GM18519 (cell line): ENCODE data around the gene JMJD8.

ENCODE experiments used
- ATAC-seq: cut with Tn5 transposase; IDR thresholded peaks from one replicate; pipeline ENCODE4 v1.9.1; 2021; ENCODE audit warnings: mild to moderate bottlenecking, moderate library complexity; ENCODE audit not compliant: unreplicated experiment, low FRiP score

Gene JMJD8

DNA sequence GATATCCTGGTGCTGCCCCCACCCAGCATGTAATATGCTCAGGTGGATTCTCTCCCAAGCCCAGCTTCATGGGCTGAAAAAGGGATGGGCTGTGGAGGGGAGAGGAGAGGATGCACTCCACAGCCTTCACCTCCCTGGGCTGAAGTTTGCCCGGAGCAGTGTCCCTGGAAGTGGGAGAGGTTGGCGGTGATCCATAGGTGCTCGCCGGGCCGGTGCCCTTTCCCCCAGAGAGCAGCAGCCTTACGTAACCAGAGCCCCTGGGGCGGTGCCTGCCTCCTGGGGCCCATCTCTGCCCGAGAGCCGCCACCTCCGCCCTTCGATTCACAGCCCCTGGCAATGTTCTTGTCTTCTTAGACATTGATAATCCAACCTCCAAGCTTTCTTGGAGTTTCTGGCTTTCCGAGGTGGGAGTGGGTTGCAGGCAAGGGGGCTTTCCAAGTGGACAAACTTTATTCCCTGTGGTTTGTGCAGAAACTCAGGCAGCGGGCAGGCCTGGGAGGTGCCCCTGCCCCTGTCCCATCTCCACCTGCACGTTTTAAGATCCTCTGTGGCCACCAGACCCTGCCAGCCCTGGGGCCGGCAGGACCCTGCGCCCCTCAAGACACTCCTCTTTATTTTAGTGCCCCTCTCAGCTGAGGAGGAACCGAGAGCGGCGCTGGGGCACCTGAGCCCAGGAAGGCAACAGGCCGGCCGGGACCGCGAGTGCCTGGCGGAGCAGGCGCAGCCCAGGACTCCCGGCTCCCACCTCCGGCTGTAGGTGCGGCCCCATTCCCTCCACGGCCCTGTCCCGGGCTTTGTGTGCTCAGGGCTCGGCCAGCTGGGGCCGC, 38.1 kb downstream of the JMJD8 start:
- ATAC-seq = no peak

DNA sequence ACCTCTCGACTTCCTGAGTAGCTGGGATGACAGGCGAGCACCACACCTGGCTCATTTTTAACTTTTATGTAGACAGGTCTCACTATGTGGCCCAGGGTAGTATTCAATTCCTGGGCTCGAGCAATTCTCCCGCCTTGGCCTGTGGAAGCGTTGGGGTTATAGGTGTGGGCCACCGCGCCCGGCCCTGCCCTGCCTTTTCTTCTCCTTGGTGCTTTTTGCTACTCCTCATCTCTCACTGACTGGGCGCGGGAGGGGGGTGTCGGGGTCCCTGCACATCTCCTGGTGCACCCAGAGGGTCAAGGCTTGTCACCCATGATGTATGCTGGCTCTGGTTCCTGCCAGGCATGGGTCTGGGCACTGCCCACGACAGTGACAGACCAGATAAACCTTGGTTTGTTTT, 39.6 kb downstream of the JMJD8 start:
- no peak for ATAC-seq

DNA sequence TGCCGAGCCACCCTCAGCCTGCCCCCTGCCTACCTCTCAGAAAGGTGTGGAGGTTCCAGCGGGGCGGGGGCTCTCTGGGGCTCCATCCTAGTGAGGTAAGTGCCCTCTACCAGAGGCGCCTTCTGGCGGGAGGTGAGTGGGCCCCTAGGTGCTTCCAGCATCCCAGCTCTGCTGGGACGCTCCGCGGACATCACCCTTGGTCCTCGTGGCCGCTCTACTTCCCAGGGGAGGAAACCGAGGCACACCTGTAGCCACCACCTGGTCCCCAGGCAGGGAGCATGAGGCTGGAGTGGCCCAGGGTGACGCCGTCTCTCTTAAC, 41.1 kb downstream of the JMJD8 start:
- no peak for ATAC-seq

DNA sequence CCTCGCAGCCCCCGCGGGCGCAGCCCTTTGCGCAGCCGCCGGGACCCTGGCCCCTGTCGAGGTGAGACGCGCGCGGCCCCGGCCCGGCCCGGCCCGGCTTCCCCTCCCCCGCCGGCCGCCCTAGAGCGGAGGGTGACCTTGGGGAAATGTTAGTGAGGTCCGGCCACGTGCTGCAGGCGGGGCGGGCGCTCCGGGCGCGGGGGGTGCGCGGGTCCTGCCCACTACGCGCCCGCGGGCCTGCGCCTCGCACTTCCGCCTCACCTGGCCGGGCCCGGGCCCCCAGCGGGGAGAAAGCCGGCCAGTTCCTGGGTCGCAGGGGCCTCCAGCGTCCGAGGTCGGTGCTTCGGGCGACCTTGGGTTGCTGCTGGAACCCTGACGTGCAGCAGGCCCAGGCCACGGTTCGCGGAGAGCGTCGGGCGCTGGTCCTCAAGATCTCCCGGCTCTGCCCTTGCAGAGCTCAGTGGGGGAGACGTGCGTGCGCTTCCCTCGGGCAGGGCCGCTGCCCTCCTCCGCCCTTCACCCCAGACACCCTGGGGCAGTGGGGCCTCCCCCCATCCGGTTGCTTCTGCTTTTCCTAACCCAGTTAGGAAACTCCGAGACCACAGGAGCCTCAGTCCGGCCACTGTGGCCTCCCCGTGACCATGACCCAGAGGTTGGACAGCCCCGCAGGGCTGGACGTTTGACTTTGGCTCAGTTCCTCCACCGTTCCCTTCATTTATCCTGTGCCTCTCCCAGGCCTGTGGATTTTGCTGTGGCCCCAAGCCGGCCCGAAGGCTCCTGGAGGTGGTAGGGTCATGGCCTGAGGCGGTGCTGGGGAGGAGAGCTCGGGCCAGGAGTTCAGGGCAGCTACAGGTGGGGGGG, 41.7 kb downstream of the JMJD8 start:
- ATAC-seq = peak; percentile 17

DNA sequence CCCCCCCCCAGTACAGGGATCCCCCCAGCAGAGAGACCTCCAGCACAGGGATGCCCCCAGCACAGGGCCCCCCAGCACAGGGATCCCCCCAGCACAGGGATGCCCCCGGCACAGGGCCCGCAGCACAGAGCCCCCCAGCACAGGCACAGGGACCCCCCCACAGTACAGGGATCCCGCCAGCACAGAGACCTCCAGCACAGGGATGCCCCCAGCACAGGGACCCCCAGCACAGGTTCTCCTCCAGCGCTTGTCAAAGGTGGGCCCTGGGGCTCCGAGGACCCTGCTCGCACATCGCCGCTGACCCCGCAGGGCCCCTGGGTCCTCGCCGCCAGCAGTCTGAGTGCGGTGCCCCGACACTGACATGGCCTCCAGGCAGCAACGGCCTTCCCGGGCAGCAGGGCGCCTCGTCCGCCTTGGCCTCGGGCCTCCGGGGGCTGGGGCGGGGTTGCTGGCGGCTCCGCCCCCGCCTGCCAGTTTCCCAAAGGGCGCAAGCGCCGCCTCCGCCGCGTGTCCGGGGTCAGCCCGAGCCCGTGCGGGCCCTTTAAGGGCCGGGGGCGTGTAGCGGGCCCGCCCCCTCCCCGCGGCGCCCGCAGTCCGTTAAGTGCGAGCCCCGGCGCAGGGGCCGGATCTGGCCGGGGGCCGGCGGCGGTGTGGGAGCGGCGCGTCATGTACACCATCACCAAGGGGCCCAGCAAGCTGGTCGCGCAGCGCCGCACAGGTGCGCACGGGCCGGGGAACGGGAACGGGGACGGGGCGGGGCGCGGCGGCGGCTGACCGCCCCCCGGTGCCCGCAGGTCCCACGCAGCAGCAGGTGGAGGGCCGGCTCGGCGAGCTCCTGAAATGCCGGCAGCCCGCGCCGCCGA, 42.6 kb downstream of the JMJD8 start, which contains the start of gene MCRIP2:
TSS of gene MCRIP2 (plus strand) at position 503 of the 863 bp plus-strand sequence. CDS start at position 667, 164 bp downstream.
- ATAC-seq = peak; percentile 30

DNA sequence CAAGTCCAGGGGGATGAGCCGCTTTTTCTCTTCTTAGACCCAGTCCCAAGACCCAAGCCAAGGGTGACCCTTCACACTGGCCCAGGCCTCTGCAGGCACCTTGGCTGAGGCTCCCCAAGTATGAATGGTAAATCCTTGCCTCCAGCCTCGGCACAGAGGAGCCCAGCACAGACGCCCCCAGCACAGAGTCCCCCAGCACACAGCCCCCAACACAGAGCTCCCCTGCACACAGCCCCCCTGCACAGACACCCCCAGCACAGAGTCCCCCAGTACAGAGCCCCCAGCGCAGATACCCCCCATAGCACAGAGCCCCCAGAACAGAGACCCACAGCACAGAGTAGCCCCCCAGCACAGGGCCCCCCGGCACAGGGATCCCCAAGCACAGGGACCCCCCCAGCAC, 43.5 kb downstream of the JMJD8 start:
- ATAC-seq = no peak

DNA sequence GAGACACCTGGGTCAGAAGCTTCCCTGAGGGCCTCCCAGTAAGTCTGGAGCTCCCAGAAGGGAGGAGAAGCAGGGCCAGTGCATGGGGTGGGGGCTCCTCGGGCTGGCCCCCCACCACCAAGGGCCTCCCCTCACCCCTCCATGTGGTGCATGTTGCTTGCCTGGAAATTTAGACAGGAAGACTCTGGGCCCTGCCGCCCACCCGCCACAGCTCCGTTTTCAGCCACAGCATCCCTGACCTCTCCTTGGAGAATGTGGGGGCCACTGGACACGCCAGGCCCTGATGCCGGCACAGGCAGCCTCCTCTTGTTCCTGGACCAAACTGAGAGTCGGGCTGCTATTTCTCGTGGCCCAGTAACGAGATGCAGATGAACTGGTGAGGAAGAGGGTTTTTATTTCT, 45.3 kb downstream of the JMJD8 start:
- no peak for ATAC-seq

DNA sequence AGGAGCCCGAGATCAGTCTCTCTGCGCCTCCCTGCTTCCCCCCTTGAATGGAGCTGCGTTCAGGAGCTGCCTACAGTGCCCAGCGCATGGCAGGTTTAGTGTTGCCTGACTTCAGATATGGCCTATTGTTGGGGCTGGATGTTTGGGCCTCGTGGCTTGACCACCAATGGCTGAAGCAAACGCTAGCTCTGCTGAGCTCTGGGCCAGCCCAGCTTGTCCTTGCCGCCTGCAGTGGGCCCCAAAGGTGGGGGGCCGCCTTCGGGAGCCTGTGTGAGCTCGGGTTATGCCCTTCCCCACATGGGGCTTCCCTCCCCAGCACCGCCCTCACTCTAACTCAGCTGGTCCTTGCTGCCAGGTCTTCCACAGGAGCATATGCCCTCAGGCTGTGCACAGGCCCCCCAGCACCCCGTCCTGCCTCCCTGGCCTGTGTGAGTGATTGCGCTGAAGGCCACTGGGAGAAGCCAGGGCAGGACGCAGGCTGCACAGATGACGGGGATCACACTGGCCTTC, 46.0 kb downstream of the JMJD8 start:
- ATAC-seq = no peak

DNA sequence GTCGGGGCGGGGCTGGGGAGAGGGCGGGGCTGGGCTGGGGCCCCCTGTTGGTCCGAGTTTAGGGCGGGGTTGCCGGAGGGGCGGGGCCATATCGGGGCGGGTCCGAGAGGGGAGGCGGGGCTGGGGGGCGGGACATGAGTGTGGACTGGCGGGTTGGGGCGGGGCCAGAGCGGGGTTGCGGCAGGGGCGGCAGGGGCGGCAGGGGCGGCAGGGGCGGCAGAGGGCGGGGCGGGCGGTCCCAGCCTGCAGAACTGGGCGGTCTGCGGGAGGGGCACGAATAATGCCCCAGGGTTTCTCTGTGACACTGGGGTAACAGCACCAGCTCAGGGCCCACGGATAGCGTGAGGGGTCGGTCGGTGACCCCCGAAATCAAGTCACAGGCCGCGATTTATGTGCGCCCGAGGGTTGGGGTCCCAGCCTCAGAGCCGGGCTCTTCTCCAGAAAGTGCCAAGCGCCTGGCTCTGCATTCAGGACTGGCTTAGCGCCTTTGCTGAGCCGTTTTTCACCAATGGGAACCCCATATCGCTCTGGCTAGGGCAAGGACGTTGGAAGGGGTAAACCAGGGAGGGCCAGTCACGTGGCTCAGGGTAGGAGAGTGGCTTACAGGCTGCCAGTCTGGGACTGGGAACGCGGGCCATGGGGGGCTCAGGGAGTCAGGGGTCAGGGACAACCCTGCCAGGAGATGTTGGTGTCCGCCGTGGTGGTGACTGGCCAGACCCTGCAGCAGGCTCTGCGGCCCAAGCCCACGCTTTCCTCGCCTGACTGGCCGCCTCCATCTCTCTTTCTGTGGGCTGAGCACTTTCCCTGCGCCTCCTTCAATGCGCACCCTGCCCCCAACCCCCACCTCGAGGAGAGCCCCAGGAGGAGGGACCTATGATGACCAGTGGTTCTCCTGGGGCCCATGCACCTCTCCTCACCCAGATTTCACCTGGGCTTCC, 46.8 kb downstream of the JMJD8 start:
- ATAC-seq = no peak

DNA sequence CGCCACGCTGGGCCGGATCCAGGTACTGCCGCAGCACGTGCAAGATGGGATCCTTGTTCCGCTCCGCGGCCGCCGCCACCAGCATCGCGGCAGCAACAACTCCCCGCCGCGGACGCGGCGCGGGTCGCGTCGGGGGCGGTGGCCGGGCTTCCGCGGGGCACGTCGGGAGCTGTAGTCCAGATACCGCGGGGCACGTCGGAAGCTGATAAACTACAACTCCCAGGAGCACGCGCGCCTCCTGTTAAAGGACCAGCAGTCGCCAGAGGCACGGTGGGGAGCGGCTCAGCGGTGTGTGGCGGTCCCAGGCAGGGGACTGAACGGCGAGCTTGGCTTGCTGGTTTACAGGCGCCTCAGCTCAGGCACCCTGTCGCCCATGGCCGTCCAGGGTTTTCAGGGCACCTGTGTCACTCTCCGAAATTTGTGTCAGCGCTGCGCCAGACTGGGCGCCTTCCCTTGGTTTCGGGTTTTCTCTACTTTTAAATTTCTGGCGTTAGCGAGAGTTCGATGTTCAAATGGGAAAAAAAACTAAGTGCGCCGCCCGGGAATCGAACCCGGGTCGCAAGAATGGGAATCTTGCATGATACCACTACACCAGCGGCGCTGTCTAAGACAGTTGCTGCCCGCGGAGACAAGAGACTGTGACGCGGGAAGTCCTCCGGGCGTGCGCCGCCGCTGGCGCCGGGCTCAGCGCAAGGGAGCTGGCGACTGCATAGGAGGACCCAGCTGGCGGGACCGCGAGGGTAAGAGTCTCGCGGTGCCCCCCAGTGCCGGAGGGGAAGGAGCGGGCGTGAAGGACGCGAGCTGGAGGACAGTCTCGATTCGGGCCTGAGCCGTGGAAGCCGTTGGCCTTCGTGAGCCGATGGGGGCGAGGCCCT, 47.7 kb downstream of the JMJD8 start, which contains the start of gene METTL26:
TSS of gene METTL26 (minus strand) at position 100 of the 875 bp plus-strand sequence. CDS start at position 85, 15 bp downstream.
- ATAC-seq = peak; percentile 41

DNA sequence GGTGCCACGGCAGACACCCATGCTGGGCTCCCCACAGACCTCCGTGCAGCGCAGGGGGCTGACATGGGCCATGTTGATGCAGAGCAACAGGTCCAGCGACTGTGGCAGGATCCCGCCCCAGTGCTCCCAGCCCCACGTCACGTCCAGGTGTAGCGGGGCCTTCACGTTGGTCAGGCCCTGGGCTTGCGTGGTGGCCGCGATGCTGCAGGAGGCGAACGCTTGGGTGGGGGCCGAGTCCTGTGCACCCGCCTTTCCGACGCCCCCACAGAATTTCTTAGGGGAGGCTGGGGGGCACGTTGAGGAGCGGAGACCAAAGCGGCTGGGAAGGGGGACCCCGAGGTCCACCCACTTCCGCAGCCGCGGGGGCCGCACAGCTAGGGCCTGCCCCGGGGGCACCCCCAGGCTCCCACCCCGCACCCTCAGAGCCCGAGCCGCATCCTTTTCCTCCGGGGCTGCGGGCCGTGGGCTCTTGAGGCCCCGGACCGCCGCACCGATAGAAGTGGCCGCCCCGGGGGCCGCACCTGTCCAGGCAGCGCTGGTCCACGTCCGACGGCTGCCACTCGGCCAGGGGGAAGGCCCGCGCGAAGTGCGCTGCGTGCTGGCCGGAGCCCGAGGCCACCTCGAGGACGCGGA, 48.4 kb downstream of the JMJD8 start:
- peak; percentile 2 for ATAC-seq

DNA sequence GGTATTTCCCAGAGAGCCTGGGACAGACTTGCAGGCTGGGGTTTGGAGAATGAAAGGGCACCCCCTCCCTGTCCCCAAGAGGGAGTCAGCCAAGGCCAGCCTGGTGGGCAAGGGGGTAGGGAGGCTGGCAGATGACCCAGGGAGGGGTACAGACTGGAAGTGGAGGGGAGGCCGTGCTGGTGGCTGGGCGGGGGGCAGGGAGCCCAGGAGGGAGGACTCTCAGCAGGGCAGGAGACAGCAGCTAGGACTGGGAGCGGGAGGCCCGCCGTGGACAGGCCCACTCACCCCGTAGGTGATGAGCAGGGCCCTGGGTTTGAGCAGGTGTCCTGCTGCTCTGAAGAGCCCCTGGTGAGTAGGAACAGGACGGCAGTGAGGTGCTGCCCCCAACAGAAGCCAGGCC, 49.1 kb downstream of the JMJD8 start:
- ATAC-seq = no peak

DNA sequence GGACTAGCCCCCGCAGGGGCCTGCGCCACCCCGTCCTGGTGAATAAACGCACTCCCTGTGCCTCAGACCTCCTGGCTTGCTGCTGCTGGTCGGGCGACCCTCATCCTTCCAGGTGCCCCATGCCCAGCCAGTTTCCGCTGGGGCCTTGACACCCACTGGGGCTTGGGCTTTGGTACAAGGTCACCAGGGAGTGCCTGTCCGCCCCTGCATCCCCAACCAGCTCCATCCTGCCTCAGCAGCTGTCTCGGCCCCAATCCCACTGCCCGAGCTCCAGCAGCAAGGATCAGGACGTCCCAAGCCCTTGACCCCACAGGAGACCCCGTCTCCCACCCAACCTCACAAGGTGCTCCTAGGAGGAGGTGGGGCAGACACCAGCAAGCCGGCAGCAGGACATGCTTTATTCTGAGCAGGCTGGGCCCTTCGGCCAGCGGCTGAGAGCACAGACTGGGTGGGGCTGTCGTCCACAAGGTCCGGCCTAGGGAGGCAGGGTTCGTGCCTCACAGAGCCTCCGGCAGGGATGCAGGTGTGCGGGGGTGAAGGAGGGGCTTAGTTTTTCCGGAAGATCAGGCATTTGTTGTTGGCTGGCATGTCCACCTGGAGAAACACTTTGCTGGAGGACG, 50.0 kb downstream of the JMJD8 start:
- ATAC-seq = no peak

DNA sequence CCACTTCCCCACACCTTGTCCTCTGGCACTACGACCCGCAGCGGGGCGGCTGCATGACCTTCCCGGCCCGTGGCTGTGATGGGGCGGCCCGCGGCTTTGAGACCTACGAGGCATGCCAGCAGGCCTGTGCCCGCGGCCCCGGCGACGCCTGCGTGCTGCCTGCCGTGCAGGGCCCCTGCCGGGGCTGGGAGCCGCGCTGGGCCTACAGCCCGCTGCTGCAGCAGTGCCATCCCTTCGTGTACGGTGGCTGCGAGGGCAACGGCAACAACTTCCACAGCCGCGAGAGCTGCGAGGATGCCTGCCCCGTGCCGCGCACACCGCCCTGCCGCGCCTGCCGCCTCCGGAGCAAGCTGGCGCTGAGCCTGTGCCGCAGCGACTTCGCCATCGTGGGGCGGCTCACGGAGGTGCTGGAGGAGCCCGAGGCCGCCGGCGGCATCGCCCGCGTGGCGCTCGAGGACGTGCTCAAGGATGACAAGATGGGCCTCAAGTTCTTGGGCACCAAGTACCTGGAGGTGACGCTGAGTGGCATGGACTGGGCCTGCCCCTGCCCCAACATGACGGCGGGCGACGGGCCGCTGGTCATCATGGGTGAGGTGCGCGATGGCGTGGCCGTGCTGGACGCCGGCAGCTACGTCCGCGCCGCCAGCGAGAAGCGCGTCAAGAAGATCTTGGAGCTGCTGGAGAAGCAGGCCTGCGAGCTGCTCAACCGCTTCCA, 50.6 kb downstream of the JMJD8 start:
- no peak for ATAC-seq

DNA sequence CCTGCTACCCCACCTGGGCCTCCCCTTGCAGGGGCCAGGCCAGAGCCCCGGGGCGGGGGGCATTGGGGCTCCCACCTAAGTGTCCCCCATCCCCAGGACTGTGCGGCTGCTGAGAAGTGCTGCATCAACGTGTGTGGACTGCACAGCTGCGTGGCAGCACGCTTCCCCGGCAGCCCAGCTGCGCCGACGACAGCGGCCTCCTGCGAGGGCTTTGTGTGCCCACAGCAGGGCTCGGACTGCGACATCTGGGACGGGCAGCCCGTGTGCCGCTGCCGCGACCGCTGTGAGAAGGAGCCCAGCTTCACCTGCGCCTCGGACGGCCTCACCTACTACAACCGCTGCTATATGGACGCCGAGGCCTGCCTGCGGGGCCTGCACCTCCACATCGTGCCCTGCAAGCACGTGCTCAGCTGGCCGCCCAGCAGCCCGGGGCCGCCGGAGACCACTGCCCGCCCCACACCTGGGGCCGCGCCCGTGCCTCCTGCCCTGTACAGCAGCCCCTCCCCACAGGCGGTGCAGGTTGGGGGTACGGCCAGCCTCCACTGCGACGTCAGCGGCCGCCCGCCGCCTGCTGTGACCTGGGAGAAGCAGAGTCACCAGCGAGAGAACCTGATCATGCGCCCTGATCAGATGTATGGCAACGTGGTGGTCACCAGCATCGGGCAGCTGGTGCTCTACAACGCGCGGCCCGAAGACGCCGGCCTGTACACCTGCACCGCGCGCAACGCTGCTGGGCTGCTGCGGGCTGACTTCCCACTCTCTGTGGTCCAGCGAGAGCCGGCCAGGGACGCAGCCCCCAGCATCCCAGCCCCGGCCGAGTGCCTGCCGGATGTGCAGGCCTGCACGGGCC, 51.4 kb downstream of the JMJD8 start:
- ATAC-seq = no peak

DNA sequence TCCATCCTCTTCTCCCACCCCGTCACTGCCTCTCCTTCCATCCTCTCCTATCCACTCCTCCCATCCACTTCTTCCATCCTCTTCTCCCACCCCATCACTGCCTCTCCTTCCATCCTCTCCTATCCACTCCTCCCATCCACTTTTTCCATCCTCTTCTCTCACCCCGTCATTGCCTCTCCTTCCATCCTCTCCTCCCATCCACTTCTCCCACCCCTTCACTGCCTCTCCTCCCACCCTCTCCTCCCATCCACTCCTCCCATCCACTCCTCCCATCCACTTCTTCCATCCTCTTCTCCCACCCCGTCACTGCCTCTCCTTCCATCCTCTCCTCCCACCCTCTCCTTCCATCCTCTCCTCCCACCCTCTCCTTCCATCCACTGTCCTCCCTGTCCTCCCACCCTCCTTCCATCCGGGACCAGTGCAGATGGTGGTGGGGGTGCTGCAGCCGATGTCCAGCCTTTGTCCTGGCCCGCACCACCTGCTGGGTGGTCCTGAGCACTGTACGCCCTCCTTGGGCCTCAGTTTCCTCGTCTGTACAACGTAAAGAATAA, 52.3 kb downstream of the JMJD8 start:
- ATAC-seq = no peak
